ENCODE results near the gene NDST3.

NDST3 gene

DNA sequence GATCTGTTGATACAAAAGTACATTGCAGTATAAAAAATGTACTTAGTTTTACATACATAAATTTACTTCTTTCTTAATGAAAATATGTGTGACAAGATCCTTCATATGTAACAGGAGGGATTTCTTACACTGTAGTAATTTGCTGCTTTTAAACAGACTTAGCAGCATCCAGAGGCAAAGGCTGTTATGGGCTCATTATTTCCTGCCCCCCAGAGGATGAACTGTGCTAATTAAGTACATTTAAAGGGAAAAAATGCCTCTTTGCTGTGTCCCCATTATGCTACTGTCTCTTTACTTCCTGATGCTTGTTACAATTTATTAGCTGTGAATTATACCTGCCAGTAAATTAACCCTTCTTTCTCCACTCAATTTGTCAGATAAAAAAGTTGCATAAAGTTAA, 47.1 kb downstream of the NDST3 start:
- no peak for DNase-seq

- DNase-seq: no peak
These were observed 47.9 kb downstream of the NDST3 start for GRCh38 chr4:118082182-118082581.

DNA sequence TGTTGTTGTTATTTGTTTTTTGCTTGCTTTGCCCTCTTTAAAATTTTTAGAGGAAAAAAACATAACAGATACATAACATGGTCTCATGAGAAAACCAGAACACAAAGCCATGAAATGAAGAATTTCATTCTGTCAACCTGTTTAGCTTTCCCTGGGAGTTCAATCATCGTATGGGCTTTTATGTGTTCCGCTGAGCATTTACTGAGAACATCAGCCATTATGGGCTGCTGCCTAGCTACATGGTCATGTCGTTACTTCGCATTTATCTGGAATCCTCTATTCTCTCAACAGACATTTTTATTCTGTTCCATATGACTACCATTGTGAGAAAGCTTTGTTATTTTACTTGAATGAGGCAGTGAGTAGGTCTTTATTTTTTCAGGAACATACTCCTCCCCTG, 51.4 kb downstream of the NDST3 start:
- DNase-seq: no peak

GRCh38 chr4:118086344-118086743, 52.1 kb downstream of the NDST3 start:
- DNase-seq: no peak

DNA sequence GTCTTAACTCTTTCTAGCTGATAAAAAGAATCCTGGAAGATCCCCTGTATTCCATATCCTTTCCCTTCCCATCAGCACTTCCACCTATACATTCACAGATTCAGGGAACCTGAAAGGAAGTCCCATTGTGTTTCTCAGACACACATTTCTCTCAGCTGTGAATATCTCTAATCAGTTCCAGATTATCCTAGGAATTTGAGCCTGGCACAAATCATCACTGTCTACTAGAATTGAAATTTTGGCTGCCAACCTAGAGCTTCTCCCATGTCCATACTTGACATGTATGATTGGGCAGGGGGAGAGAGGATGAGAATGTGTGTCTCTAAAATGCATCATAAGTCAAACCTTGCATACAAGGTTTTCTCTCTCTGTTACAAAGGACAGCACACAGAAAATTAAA, 53.1 kb downstream of the NDST3 start:
- DNase-seq: no peak

DNA sequence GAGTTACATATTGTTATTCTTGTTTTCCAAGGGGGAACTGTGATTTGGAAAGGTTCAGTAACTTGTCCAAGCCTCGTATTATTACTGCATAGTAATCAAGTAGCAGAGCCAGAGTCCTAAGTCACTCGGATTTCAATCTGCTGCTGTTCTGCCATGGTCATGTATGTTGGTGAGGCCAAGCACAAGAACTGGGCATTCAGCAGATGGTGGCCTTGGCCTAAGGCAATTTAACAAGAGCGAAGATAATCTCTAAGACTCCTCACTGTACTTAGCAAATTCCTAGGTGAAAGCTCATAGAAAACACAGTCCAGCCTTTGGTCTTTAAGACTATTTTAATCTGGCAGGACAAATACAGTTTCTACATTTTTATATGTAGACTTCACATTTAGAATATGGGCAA, 64.8 kb downstream of the NDST3 start:
- DNase-seq: no peak

DNA sequence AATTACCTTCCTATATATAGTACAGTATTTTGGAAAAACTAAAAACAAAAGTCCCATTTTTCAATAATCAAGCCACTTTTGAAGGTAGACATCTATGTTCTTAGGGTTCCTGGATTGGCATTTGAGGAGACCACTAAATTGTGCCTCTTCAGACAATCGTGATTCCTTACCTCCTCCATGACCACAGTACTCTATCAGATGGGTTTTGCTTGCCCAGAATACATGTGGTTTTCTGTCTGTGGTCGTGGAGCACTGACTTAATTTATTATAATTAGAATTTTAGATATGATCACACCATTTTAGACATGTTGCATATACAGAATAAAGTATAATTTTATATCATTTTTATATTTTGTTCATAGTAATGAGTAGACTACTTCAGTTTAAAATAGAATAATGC, 67.9 kb downstream of the NDST3 start:
- no peak for DNase-seq

- DNase-seq: no peak
These were observed 78.1 kb downstream of the NDST3 start for GRCh38 chr4:118112117-118113046.

DNA sequence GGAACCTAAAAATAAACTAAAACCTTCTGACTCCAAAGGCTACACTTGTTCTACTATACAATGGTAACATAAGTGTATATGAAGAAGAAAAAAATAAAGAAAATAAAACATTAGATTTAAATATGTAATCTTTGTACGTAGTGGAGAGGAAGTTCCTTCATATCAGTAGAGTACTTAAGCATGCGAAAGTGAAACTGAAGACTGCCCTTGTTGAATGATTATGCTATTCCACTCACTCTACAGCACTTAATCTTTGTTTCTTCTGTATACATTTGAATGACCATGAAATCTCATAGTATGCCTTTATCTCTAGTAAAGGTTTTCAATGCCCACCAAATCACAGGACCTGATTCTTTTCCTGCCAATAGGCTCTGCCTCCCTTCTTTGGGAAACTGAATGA, 78.9 kb downstream of the NDST3 start:
- no peak for DNase-seq

GRCh38 chr4:118114720-118115119, 80.4 kb downstream of the NDST3 start:
- no peak for DNase-seq

- no peak for DNase-seq
These were observed 86.0 kb downstream of the NDST3 start for GRCh38 chr4:118120120-118120760.

GRCh38 chr4:118124997-118125396, 90.7 kb downstream of the NDST3 start:
- DNase-seq: no peak

- DNase-seq: no peak
These were observed 105.0 kb downstream of the NDST3 start for GRCh38 chr4:118139241-118139640.

GRCh38 chr4:118141240-118141639, 107.0 kb downstream of the NDST3 start:
- no peak for DNase-seq

DNA sequence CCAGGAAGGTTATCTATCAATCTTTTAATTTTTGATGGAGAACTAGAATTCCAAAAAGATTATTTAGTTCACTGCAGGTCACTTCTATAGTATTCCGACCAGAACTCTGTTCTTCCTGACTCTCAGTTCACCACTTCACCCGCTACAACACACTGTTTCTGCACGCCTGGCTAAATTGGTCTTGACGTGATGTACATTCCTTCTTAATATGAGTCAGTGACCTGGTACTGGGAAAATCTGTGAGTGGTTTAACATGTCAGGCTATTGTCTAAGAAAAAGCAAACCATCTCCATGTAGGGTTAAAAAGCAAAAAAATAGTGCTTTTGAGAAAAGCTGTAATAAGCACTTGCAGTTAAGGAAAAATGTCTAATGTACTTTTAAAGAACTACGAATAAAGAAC, 120.4 kb downstream of the NDST3 start:
- no peak for DNase-seq

GRCh38 chr4:118155516-118155915, 121.2 kb downstream of the NDST3 start:
- DNase-seq: no peak

GRCh38 chr4:118158763-118159375, 124.6 kb downstream of the NDST3 start:
- no peak for DNase-seq

- DNase-seq: no peak
These were observed 133.0 kb downstream of the NDST3 start for GRCh38 chr4:118167306-118167705.

- no peak for DNase-seq
These were observed 137.1 kb downstream of the NDST3 start for GRCh38 chr4:118171381-118171780.

- DNase-seq: no peak
These were observed 138.8 kb downstream of the NDST3 start for GRCh38 chr4:118173126-118173525.

DNA sequence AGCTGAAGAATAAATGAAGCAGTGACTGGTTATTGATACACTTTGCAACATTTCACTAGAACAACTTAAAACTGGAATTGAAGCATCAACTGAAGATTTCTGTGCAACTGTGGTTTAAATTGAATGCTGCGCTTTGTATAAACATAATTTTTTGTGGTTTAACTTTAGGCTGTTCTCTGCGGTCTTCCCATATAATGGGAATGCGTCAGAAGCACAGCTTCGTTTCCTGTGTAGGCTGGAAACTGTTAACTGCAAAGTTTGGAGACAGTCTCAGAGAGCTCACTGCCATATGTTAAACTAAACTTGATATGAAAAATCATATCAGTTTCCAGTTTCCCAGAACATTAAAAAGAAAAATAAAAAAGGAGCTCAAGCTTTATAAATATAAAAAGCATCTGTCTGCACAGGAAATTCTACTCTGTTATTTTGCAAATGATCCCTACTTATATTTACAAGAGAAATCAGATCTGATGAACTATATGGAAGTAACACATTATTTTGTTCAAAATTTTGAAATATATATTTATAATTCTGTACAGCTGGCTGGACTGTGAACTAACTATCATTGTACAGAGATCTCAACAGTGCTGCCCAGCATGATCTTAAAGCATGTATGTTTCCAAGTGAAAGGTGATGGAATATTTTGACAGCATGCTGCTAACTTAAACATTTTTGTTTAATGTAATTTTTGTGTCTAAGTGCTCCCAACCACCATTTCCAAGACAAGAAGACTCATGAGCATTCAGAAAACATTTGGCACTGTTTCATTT, 139.9 kb downstream of the NDST3 start:
- no peak for DNase-seq

GRCh38 chr4:118175506-118175905, 141.2 kb downstream of the NDST3 start:
- DNase-seq: no peak

GRCh38 chr4:118177126-118177525, 142.8 kb downstream of the NDST3 start:
- DNase-seq: no peak
